Activated CD4-positive, CD25-positive, alpha-beta regulatory T cell treated with anti-CD3 and anti-CD28 coated beads, Interleukin-2, amount 50 U/mL, for 24 hours (primary cell): ENCODE data around the gene MSN.
"Not testable (repeated sequence)": the region's sequence is repeated elsewhere in the genome, so short reads cannot be mapped to it uniquely, and the experiment has no call there.

Experiments
- ATAC-seq, 2 donors: fragments of 150-1000 bp; cut with Tn5 transposase; one replicate each; pipeline ENCODE4 v1.10.0; 2021; ENCODE audit warnings: mild to moderate bottlenecking in 1 of 2, moderate library complexity in 1 of 2

The MSN gene

GRCh38 chrX:65667503-65668376, at the start of gene MSN:
Gene MSN, plus strand, starts transcription at chrX:65667654. Its CDS starts 188 bp downstream, at chrX:65667842.
- peak; percentile 70 to 72 for ATAC-seq

GRCh38 chrX:65620096-65620705, 47.3 kb upstream of the MSN start:
- not testable (repeated sequence) for ATAC-seq

GRCh38 chrX:65630771-65631170, 36.7 kb upstream of the MSN start:
- no peak for ATAC-seq

GRCh38 chrX:65633826-65634225, 33.6 kb upstream of the MSN start:
- no peak for ATAC-seq

GRCh38 chrX:65634732-65635131, 32.7 kb upstream of the MSN start:
- ATAC-seq, result no peak

GRCh38 chrX:65635378-65635777, 32.1 kb upstream of the MSN start:
- no peak for ATAC-seq

GRCh38 chrX:65635822-65636221, 31.6 kb upstream of the MSN start:
- no peak for ATAC-seq

GRCh38 chrX:65636261-65636660, 31.2 kb upstream of the MSN start:
- ATAC-seq, result not testable (repeated sequence)

GRCh38 chrX:65637335-65637734, 30.1 kb upstream of the MSN start:
- ATAC-seq, result no peak

- ATAC-seq, result no peak
Observed at GRCh38 chrX:65642914-65643491, 24.5 kb upstream of the MSN start.

- ATAC-seq, result no peak
Observed at GRCh38 chrX:65643531-65644052, 23.9 kb upstream of the MSN start.

GRCh38 chrX:65644621-65645289, 22.7 kb upstream of the MSN start:
- peak in 1 of 2 donors; percentile 45 for ATAC-seq

GRCh38 chrX:65647801-65648200, 19.7 kb upstream of the MSN start:
- no peak for ATAC-seq

GRCh38 chrX:65652098-65652497, 15.4 kb upstream of the MSN start:
- no peak for ATAC-seq

- peak in 1 of 2 donors; percentile 20 for ATAC-seq
Observed at GRCh38 chrX:65657009-65657441, 10.4 kb upstream of the MSN start.

- no peak for ATAC-seq
Observed at GRCh38 chrX:65657659-65658058, 9.8 kb upstream of the MSN start.

GRCh38 chrX:65658229-65658628, 9.2 kb upstream of the MSN start:
- ATAC-seq, result no peak

- peak; percentile 26 to 46 for ATAC-seq
Observed at GRCh38 chrX:65667157-65667502, 324 bp upstream of the MSN start.

GRCh38 chrX:65668377-65669310, 1.2 kb downstream of the MSN start:
- ATAC-seq, result peak; percentile 50 to 59

- ATAC-seq, result no peak
Observed at GRCh38 chrX:65671286-65671685, 3.8 kb downstream of the MSN start.

GRCh38 chrX:65671966-65672365, 4.5 kb downstream of the MSN start:
- no peak for ATAC-seq

- peak in 1 of 2 donors; percentile 24 for ATAC-seq
Observed at GRCh38 chrX:65673857-65674203, 6.4 kb downstream of the MSN start.
